Measurements from ENCODE around the gene RIPOR2. TPM values are rescaled to one million over a fixed set of nuclear protein-coding genes. Genes with fewer than 3 reads are reported as not detected.
A peak's percentile ranks its signal among the peaks of the same experiment; 100 is the strongest.
"Not testable (repeated sequence)": the region's sequence is repeated elsewhere in the genome, so short reads cannot be mapped to it uniquely, and the experiment has no call there.

Gene RIPOR2
- total and polyA plus RNA-seq, 2 of the 13 experiments (the other 11 are each of a cell fraction or from before 2014, with no cell fraction given): 0.02 to 0.05 TPM

DNA sequence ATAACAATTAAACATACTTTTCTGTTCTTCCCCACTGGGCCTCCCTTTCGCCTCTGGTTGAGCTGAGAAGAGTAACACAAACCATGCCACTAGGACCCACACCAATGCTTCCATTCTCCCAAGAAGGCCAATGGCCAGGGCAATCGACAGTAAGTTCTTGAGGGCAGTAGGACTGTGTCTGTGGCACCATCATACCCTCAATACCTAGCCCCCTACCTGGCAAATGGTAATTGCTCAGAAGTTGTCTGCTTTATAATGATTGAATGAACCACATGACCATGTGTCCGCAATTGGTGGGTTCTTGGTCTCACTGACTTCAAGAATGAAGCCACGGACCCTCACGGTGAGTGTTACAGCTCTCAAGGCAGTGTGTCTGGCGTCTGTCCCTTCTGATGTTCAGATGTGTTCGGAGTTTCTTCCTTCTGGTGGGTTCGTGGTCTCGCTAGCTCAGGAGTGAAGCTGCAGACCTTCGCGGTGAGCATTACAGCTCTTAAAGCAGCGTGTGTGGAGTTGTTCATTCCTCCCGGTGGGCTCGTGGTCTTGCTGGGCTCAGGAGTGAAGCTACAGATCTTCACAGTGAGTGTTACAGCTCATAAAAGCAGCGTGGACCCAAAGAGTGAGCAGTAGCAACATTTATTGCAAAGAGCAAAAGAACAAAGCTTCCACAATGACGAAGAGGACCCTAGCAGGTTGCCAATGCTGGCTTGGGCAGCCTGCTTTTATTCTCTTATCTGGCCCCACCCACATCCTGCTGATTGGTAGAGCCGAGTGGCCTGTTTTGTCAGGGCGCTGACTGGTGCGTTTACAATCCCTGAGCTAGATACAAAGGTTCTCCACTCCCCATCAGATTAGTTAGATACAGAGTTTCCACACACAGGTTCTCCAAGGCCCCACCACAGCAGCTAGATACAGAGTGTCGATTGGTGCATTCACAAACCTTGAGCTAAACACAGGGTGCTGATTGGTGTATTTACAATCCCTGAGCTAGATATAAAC is 170.6 kb downstream of the RIPOR2 start (continued):
- TF ChIP-seq ZBTB38 (CRISPR knock-in tag; IDR thresholded peaks at IDR 0.05) (0 out of 2 replicates have a peak, but pooled peaks have one; percentile 15), CREM (IDR thresholded peaks at IDR 0.05) (peak; percentile 42; the same call in 1 of the 2 replicates), TAF1 (CRISPR knock-in tag; IDR thresholded peaks at IDR 0.05) (peak; percentile 31; the same call in 1 of the 2 replicates), ZNF12 (CRISPR knock-in tag; IDR thresholded peaks at IDR 0.05) (peak; percentile 68; the same call in 1 of the 2 replicates), NFIC (IDR thresholded peaks at IDR 0.05; ENCODE audit: low read length) (peak; percentile 30; the same call in 1 of the 2 replicates)
- TF ChIP-seq CREM (CRISPR knock-in tag; IDR thresholded peaks at IDR 0.05): not testable (repeated sequence)
- TF ChIP-seq, protein P1, sequence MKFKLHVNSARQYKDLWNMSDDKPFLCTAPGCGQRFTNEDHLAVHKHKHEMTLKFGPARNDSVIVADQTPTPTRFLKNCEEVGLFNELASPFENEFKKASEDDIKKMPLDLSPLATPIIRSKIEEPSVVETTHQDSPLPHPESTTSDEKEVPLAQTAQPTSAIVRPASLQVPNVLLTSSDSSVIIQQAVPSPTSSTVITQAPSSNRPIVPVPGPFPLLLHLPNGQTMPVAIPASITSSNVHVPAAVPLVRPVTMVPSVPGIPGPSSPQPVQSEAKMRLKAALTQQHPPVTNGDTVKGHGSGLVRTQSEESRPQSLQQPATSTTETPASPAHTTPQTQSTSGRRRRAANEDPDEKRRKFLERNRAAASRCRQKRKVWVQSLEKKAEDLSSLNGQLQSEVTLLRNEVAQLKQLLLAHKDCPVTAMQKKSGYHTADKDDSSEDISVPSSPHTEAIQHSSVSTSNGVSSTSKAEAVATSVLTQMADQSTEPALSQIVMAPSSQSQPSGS (CRISPR knock-in tag; IDR thresholded peaks at IDR 0.05): peak; percentile 35; the same call in 1 of the 2 replicates

DNA sequence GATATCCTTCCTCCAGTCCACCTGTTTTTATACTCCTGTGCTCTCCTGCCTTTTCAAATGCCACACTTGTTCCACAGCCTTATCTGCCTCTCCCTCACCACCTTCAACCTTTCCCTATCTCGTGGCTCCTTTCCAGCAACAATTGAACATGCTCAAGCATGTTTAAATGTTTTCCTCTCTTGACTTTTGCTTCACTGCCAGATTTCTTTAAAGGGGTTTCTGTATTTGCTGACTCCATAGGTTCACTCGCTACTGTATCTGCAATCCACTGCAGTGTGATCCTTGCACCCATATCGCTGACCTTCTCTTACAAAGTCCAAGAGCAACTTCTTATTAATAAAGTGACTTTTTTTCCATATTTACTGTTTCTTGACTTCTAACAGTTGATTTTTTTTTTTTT is 172.2 kb downstream of the RIPOR2 start:
- Histone ChIP-seq H2AFZ (ENCODE audit: low read length) (peak overlapping the region; percentile 65), H3K9me3 (ENCODE audit: low read length) (no peaks in the 10 kb centered on the region), H3K27me3 (ENCODE audit: control insufficient read depth in 1 of 2, insufficient read depth in 2 of 2, low read length in 2 of 2) (no peaks in the 10 kb centered on the region), H3K9ac (ENCODE audit: insufficient read depth, low read depth, low read length) (peak overlapping the region; percentile 6; the same call in 1 of the 2 replicates), H3K4me1 (ENCODE audit: insufficient read depth, low read length) (peaks cover 31% of the 10 kb centered on the region), H3K4me2 (ENCODE audit: low read depth, low read length) (peak overlapping the region; percentile 57), H3K27ac (ENCODE audit: extremely low read length, insufficient read depth, low read length) (peak overlapping the region; percentile 50), H3K36me3 (replicated peaks in 1 of 2; ENCODE audit: control insufficient read depth in 1 of 2, insufficient read depth in 2 of 2, low read length in 2 of 2) (no peaks in the 10 kb centered on the region), H3K79me2 (ENCODE audit: insufficient read depth, low read length) (no peaks in the 10 kb centered on the region), H4K20me1 (ENCODE audit: insufficient read depth, low read length) (no peaks in the 10 kb centered on the region), H3K4me3 (replicated peaks in 1 of 3; ENCODE audit: insufficient read depth in 1 of 3, low read depth in 2 of 3, low read length in 3 of 3) (no peak overlapping the region)
- FAIRE-seq (peak; percentile 72), DNase-seq (ENCODE audit: low spot score) (no peak), ATAC-seq (peak; percentile 15; the same call in 2 of the 3 replicates)
- no TSS peak for BruUV-seq (replicated peaks)
- intact Hi-C loops (cut with micrococcal nuclease; ENCODE audit: unreplicated experiment) (no loop called here), in situ Hi-C loops (cut with HindIII; ENCODE audit: extremely low pct_ligation_motif_present, low pct_unique_long_range_greater_than_20kb) (no loop called here)
- ChIA-PET CTCF (ENCODE audit: low intra/inter-chr PET ratio, low total read pairs) (no interaction called here), POLR2A (interaction anchor here (1.4 kb wide), 1 partner anchor 8 kb away, joined by 5 read pairs; no protein-coding TSS in a partner anchor)
- 9% methylated on average over 3 of the region's 3 CpGs for WGBS (ENCODE audit: low lambda C conversion rate)
- TF ChIP-seq, protein P2, sequence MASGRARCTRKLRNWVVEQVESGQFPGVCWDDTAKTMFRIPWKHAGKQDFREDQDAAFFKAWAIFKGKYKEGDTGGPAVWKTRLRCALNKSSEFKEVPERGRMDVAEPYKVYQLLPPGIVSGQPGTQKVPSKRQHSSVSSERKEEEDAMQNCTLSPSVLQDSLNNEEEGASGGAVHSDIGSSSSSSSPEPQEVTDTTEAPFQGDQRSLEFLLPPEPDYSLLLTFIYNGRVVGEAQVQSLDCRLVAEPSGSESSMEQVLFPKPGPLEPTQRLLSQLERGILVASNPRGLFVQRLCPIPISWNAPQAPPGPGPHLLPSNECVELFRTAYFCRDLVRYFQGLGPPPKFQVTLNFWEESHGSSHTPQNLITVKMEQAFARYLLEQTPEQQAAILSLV (CRISPR knock-in tag; IDR thresholded peaks at IDR 0.05; ENCODE audit: borderline replicate concordance): no peak
- TF ChIP-seq ZNF530 (CRISPR knock-in tag; IDR thresholded peaks at IDR 0.05; ENCODE audit: low read depth): no peak
- TF ChIP-seq, protein P3, sequence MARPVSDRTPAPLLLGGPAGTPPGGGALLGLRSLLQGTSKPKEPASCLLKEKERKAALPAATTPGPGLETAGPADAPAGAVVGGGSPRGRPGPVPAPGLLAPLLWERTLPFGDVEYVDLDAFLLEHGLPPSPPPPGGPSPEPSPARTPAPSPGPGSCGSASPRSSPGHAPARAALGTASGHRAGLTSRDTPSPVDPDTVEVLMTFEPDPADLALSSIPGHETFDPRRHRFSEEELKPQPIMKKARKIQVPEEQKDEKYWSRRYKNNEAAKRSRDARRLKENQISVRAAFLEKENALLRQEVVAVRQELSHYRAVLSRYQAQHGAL (CRISPR knock-in tag; IDR thresholded peaks at IDR 0.05; ENCODE audit: not compliant biosample characterization): no peak
- TF ChIP-seq ZNF816 (CRISPR knock-in tag; IDR thresholded peaks at IDR 0.05; ENCODE audit: borderline replicate concordance): no peak
- no peak for TF ChIP-seq HHEX (CRISPR knock-in tag; IDR thresholded peaks at IDR 0.05)
- no peak for TF ChIP-seq XBP1 (CRISPR knock-in tag; IDR thresholded peaks at IDR 0.05)
